ENCODE results near the gene CEP131.
A peak's percentile ranks its signal among the peaks of the same experiment; 100 is the strongest.

Gene CEP131

GRCh38 chr17:81239714-81240555, 17.2 kb upstream of the CEP131 start:
- Histone ChIP-seq H3K27me3 (ENCODE audit: insufficient read depth, low read depth, severe bottlenecking) (no peaks in the 10 kb centered on the region), H3K4me3 (ENCODE audit: low read depth, low read length) (peak overlapping the region; percentile 81), H3K36me3 (peaks cover 26% of the 10 kb centered on the region), H3K27ac (peak overlapping the region; percentile 87), H3K9me3 (ENCODE audit: severe bottlenecking) (no peaks in the 10 kb centered on the region)
- DNase-seq, result no peak
- no peak for TF ChIP-seq CTCF (IDR thresholded peaks at IDR 0.05; ENCODE audit: low read depth, low read length)

GRCh38 chr17:81238815-81239713, 16.3 kb upstream of the CEP131 start, which contains the start of the genes NDUFAF8 and TEPSIN:
NDUFAF8 (plus strand) TSS chr17:81239318; CDS start chr17:81239364, 46 bp downstream.
TEPSIN (minus strand) TSS chr17:81239055; CDS start chr17:81239033, 22 bp downstream.
- peak; percentile 99 for DNase-seq
- peaks cover 20% of the 10 kb centered on the region for H3K36me3 ChIP-seq
- no peak for TF ChIP-seq CTCF (IDR thresholded peaks at IDR 0.05; ENCODE audit: low read depth, low read length)
- no peaks in the 10 kb centered on the region for H3K9me3 ChIP-seq (ENCODE audit: severe bottlenecking)
- no peaks in the 10 kb centered on the region for H3K27me3 ChIP-seq (ENCODE audit: insufficient read depth, low read depth, severe bottlenecking)
- peak within 1 kb of the TSS; percentile 87 for H3K27ac ChIP-seq
- H3K4me3 ChIP-seq (ENCODE audit: low read depth, low read length), result peak within 1 kb of the TSS; percentile 81

GRCh38 chr17:81238490-81238814, 15.7 kb upstream of the CEP131 start:
- no peak for DNase-seq
- no peak for TF ChIP-seq CTCF (IDR thresholded peaks at IDR 0.05; ENCODE audit: low read depth, low read length)
- peak overlapping the region; percentile 59 for H3K27ac ChIP-seq
- H3K9me3 ChIP-seq (ENCODE audit: severe bottlenecking), result no peaks in the 10 kb centered on the region
- no peaks in the 10 kb centered on the region for H3K27me3 ChIP-seq (ENCODE audit: insufficient read depth, low read depth, severe bottlenecking)
- H3K36me3 ChIP-seq, result peaks cover 22% of the 10 kb centered on the region
- H3K4me3 ChIP-seq (ENCODE audit: low read depth, low read length), result peak overlapping the region; percentile 81

- H3K27ac ChIP-seq, result no peak overlapping the region
- no peak for TF ChIP-seq CTCF (IDR thresholded peaks at IDR 0.05; ENCODE audit: low read depth, low read length)
- H3K4me3 ChIP-seq (ENCODE audit: low read depth, low read length), result peak overlapping the region; percentile 81
- H3K9me3 ChIP-seq (ENCODE audit: severe bottlenecking), result no peaks in the 10 kb centered on the region
- no peak for DNase-seq
- H3K36me3 ChIP-seq, result peaks cover 27% of the 10 kb centered on the region
- H3K27me3 ChIP-seq (ENCODE audit: insufficient read depth, low read depth, severe bottlenecking), result no peaks in the 10 kb centered on the region
Measured at GRCh38 chr17:81237591-81238489, 15.1 kb upstream of the CEP131 start.

GRCh38 chr17:81236784-81237183, 14.0 kb upstream of the CEP131 start:
- peaks cover 36% of the 10 kb centered on the region for H3K36me3 ChIP-seq

More at GRCh38 chr17:81236784-81237183, 14.0 kb upstream of the CEP131 start:
- no peak for DNase-seq
- H3K27me3 ChIP-seq (ENCODE audit: insufficient read depth, low read depth, severe bottlenecking), result no peaks in the 10 kb centered on the region
- no peak overlapping the region for H3K27ac ChIP-seq
- no peak overlapping the region for H3K4me3 ChIP-seq (ENCODE audit: low read depth, low read length)
- no peaks in the 10 kb centered on the region for H3K9me3 ChIP-seq (ENCODE audit: severe bottlenecking)
- TF ChIP-seq CTCF (IDR thresholded peaks at IDR 0.05; ENCODE audit: low read depth, low read length), result no peak
